PC-9 (cell line): ENCODE results near the gene TRPC4.

Source experiments
- CTCF ChIP-seq: fragments of 200-600 bp; sonication (generic); conservative IDR thresholded peaks from 2 replicates; pipeline ENCODE4 v1.6.1; 2017; ENCODE audit warnings: mixed run types, antibody characterized with exemption, mild to moderate bottlenecking, moderate library complexity
- EZH2 ChIP-seq: fragments of 200-600 bp; sonication (generic); IDR thresholded peaks from 2 replicates; pipeline ENCODE4 v1.8.0; 2017; ENCODE audit warnings: antibody characterized with exemption, low read depth

GRCh38 chr13:37706041-37706440, 163.5 kb downstream of the TRPC4 start:
- no peak for TF ChIP-seq CTCF
- no peak for TF ChIP-seq EZH2
